Breast epithelium (tissue), 4 donors: Measurements from ENCODE around the gene TAF15. TPM values are rescaled to one million over a fixed set of nuclear protein-coding genes. Genes with fewer than 3 reads are reported as not detected.

Experiments
- DNase-seq, 2 donors: peaks; one replicate each; pipeline ENCODE4 v3.0.0-alpha.2; 2019; ENCODE audit warnings: low spot score in 2 of 2
- H3K27ac ChIP-seq, 2 donors: fragments of 200-600 bp; sonication (generic) in 1 of 2; one replicate each; pipeline ENCODE4 v1.5.1; 2016 to 2019; ENCODE audit warnings: mild to moderate bottlenecking in 1 of 2
- H3K27me3 ChIP-seq, 2 donors: fragments of 200-600 bp; sonication (generic) in 1 of 2; one replicate each; pipeline versions ENCODE4 v1.5.1 to v1.6.0; 2017 to 2019; ENCODE audit warnings: control low read depth in 1 of 2, mild to moderate bottlenecking in 1 of 2
- H3K36me3 ChIP-seq: fragments of 200-600 bp; one replicate; pipeline ENCODE4 v1.5.1; 2019
- H3K4me1 ChIP-seq, 2 donors: fragments of 200-600 bp; sonication (generic); one replicate each; pipeline ENCODE4 v1.5.1; 2016 to 2019; ENCODE audit warnings: control low read depth in 1 of 2
- H3K4me3 ChIP-seq, 3 donors: fragments of 200-600 bp; sonication (generic); 1 replicate in 2 of 3; 2 replicates in 1 of 3; pipeline ENCODE4 v1.5.1; 2016 to 2019; ENCODE audit warnings: mild to moderate bottlenecking in 3 of 3, moderate library complexity in 2 of 3
- H3K9me3 ChIP-seq, 2 donors: fragments of 200-600 bp; sonication (generic) in 1 of 2; one replicate each; pipeline ENCODE4 v1.5.1; 2016 to 2019; ENCODE audit warnings: control low read depth in 1 of 2
- CTCF ChIP-seq, 3 donors: fragments of 450-650 bp; IDR thresholded peaks; one replicate each; pipeline ENCODE4 v1.5.1; 2016 to 2017; ENCODE audit warnings: antibody characterized with exemption in 3 of 3, mild to moderate bottlenecking in 3 of 3, moderate library complexity in 3 of 3
- POLR2A ChIP-seq: fragments of 450-650 bp; IDR thresholded peaks from one replicate; pipeline ENCODE4 v1.6.1; 2016; ENCODE audit warnings: antibody characterized with exemption, mild to moderate bottlenecking, moderate library complexity
- POLR2AphosphoS5 ChIP-seq, 3 donors: sonication (generic); formaldehyde crosslinking; IDR thresholded peaks; one replicate each; pipeline ENCODE4 v1.6.1; 2017; ENCODE audit warnings: antibody characterized with exemption in 3 of 3
- intact Hi-C: fragments of 100-400 bp; cut with DNase I; formaldehyde crosslinking; loops from one replicate; pipeline ENCODE4 v1.15.1; 2023; ENCODE audit warnings: low total_unique reads
- total RNA-seq, 3 donors: library from RNA; depleted of rRNA; stranded (reverse); fragments of >200 nt; gene quantifications; one replicate each; pipeline ENCODE4 v1.1.0, GENCODE V29; 2016

The TAF15 gene
- total RNA-seq, 3 donors from 2014 or later = 65.5 to 76.8 (median 72.8) TPM

GRCh38 chr17:35895636-35896587, 86.6 kb downstream of the TAF15 start:
- no peak overlapping the region for H3K27ac ChIP-seq
- no peak for DNase-seq
- TF ChIP-seq POLR2A = no peak
- TF ChIP-seq CTCF (IDR thresholded peaks at IDR 0.05) = no peak
- no peak for TF ChIP-seq POLR2AphosphoS5 (IDR thresholded peaks at IDR 0.05)
- H3K4me3 ChIP-seq = no peak overlapping the region
- H3K4me1 ChIP-seq = no peaks in the 10 kb centered on the region
- no peaks in the 10 kb centered on the region for H3K36me3 ChIP-seq
- H3K27me3 ChIP-seq = no peaks in the 10 kb centered on the region
- intact Hi-C loops = no loop called here
- H3K9me3 ChIP-seq = peaks cover 0 to 4% of the 10 kb centered on the region in 2 donors

Other genes starting within 250 kb of the TAF15 start
- not detected for gene SLFN14, start 248.7 kb upstream of the TAF15 start, total RNA-seq
- 1 to 10 TPM; 5.1 to 10.0 (median 8.2) TPM for gene PEX12, start 230.9 kb upstream of the TAF15 start, total RNA-seq
- gene AP2B1, start 222.2 kb upstream of the TAF15 start, total RNA-seq = 10 to 100 TPM; 78.4 to 91.9 (median 88.5) TPM
- gene RASL10B, start 77.8 kb upstream of the TAF15 start, total RNA-seq = 10 to 100 TPM in 2 of 3 donors, 1 to 10 TPM in 1; 5.9 to 27.8 (median 11.1) TPM
- under 1 TPM; 0.29 to 0.33 (median 0.32) TPM for gene GAS2L2, start 56.2 kb upstream of the TAF15 start, total RNA-seq
- not detected for gene C17orf50, start 48.6 kb upstream of the TAF15 start, total RNA-seq
- 10 to 100 TPM in 2 of 3 donors, 1 to 10 TPM in 1; 5.6 to 25.6 (median 12.3) TPM for gene MMP28, start 13.8 kb upstream of the TAF15 start, total RNA-seq
- gene HEATR9, start 59.4 kb downstream of the TAF15 start, total RNA-seq = under 1 TPM in 1 of 3 donors, not detected in 2; 0.16 TPM
- 1 to 10 TPM; 3.5 to 7.6 (median 4.6) TPM for gene CCL5, start 70.9 kb downstream of the TAF15 start, total RNA-seq
- gene RDM1, start 121.3 kb downstream of the TAF15 start, total RNA-seq = not detected
- not detected for gene LYZL6, start 134.2 kb downstream of the TAF15 start, total RNA-seq
- under 1 TPM in 1 of 3 donors, not detected in 2; 0.48 TPM for gene CCL16, start 172.0 kb downstream of the TAF15 start, total RNA-seq
- 10 to 100 TPM; 12.4 to 54.1 (median 31.5) TPM for gene CCL14, start 177.2 kb downstream of the TAF15 start, total RNA-seq
- gene CCL15, start 192.1 kb downstream of the TAF15 start, total RNA-seq = not detected
- gene CCL23, start 208.5 kb downstream of the TAF15 start, total RNA-seq = 1 to 10 TPM; 1.3 to 2.7 (median 1.9) TPM